ENCODE data around the gene TOMM22.
"Not testable (repeated sequence)": the region's sequence is repeated elsewhere in the genome, so short reads cannot be mapped to it uniquely, and the experiment has no call there.

The TOMM22 gene

DNA sequence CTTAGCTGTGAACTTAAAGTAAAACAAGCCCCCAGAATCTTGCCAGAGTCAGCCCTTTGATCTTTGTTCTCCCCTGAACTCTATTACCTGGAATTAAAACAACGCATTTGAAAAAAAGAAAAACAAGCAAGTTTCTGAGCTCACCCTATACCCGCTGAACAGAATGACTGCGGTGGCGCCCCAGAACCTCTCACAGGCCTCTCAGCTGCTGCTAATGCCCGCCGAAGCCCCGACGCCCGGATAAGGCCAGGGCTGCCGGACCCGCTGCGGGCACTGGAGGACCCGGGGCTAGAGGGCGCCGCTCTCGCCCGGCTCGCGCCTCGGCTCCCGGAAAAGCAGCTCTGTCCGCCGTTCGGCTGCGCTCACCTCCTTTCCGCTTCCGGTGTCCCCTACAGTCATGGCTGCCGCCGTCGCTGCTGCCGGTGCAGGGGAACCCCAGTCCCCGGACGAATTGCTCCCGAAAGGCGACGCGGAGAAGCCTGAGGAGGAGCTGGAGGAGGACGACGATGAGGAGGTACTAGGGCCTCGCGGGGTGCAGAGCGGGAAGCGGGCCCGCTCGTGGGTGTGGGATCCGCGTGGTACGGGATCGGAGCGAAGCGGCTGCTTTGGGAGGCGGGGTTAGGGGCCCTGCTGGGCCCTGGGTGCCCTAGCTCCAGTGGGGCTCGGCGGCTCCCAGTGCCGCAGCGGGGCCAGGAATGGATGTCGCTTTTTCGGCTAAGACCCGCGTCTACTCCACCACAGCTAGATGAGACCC, at the start of gene TOMM22:
TOMM22 (plus strand) TSS at position 376 of the 754 bp plus-strand sequence; CDS start at position 398, 22 bp downstream.
- peak; percentile 79 to 82 for DNase-seq

DNA sequence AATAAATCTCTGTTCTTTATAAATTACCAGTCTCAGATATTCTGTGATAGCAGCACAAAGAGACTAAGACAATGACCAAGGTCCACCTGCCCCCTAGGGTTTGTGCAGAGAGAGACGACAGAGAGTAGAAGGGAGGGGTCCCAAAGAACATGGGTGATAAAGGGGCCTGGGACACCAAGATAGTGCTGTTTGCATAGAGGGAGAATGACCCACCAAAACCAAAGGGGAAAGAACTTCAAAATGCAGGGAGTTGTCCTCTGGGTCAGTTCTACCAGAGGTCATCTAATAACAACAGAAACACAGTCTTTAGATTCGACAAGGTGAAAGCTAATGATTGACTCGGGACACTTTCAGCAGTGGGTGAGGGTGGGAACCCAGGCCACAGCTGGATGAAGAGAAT, 49.2 kb upstream of the TOMM22 start:
- DNase-seq, result no peak

DNA sequence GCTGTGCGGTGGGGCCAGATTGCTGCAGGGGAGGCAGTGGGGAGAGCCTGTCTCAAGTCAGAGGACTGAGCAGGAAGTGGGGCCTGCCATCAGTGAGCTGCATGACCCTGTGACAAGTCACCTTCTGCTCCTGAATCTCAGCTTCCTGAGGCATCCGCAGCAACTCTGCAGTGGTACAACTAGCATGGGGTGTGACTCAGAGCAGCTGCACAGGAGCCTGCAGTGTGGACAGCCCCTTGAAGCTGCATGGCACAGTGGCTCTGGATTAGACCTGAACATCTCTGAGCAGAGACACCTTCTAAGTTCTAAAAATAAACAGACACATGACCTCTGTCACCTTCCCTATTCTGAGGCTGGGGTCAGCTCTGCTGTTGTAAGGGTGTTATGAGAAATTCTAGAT, 43.5 kb upstream of the TOMM22 start:
- DNase-seq, result no peak

DNA sequence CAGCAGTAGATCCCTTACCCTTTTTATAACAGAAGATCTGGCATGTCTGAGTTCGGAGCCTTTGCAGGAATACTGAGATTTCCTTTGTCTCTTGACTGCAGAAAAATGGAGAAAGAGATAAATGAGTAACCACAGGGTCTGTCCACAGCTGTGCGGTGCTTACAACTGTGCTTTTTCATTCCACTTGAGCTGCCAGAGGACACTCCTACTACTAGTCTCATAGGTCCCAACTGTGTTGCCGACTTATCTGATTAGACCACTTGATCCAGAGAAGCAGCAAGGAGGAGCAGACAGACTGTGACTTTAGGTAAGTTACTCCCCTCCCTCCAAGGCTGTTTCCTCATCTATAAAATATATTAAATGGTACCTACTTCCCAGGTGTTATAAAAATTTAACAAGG, 43.0 kb upstream of the TOMM22 start:
- DNase-seq, result no peak

DNA sequence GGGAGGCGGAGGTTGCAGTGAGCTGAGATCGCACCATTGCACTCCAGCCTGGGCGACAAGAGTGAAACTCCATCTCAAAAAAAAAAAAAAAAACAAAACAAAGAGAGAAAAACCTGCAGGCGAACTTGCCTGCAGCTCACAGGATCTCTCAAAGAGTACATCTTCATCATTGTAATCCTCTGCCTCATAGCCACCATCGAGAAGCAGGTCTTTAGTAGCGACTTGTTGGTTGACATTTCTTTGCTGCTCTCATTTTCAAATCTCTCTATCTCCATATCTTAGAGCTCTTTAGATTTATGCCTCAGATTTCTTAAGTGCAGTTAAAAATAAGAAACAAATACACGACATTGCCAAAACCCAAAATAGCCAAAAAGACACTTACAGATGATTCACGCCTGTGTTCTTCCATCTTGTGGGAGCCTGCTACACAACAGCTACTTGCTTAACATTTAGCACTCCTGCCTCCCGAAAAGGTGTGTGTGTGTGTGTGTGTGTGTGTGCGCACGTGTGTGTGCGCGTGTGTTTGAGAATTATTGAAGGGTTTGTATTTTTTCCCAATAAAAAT, 40.2 kb upstream of the TOMM22 start:
- DNase-seq, result no peak

DNA sequence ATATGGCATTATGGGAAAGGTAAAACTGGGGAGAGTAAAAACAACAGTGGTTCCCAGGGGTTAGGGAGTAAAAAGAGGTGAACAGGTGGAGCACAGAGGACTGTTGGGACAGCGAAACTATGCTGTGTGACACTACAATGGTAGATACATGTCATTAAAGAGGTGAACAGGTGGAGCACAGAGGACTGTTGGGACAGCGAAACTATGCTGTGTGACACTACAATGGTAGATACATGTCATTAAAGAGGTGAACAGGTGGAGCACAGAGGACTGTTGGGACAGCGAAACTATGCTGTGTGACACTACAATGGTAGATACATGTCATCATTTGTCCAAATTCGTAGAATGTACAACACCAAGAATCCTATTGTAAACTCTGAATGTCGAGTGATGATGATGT, 37.5 kb upstream of the TOMM22 start:
- not testable (repeated sequence) for DNase-seq

DNA sequence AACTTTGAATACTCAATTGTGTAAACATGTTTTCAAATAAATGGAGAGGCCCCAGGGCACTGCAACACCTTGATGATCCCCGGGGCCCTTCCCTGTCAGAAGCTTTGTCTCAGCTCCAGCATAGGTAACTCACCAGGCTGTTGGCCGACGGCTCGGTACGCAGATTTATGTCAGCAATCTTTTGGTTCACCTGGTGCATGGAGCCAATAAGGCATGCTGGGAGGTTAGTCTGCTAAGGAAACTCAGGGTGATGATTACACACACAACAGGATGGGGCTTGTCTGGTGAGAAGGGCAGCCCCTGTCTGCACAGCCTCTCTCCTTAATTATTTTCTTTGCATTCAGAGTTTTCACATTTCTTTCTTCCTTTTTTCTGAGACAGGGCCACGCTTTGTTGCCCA, 36.3 kb upstream of the TOMM22 start:
- no peak for DNase-seq

DNA sequence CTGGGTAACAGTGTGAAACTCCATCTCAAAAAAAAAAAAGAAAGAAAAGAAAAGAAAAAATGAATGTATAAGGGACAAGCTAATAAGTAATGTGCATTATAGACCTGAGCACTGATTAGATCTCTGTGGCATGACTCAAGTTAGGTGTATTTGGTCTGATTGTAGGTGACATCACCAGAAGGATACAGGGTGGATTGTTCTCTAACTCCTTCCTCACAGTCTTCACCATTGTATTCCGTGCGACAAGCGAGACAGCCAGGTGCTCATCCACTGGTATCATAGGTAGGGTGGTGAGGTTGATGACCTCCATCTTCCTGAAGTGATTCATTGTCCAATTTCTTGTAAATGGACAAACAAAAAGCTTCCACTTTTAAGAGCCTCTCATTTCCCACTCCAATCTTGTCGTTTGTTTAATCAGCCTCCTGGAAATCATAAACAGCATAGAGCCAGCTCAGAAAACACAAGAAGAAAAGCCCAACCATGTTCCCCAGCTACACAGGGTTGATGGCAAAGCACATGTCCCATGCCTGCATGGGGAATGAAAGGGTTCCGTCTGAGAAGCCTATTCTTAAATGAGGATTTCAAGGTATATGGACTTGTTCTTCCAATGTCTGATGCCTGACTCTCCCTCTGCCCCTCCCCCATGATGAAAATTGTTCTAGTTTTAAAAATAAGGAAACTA, 31.8 kb upstream of the TOMM22 start:
- DNase-seq, result no peak

DNA sequence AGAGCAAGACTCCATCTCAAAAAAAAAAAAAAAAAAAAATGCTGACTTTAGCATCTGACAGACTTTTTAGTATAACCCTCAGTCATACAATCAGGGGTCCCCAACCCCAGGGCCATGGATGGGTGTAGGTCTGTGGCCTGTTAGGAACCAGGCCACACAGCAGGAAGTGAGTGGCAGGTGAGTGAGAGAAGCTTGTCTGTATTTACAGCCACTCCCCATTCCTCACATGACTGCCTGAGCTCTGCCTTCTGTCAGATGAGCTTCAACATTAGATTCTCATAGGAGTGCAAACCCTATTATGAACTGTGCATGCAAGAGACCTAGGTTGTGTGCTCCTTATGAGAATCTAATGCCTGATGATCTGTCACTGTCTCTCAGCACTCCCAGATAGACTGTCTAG, 28.9 kb upstream of the TOMM22 start:
- no peak for DNase-seq

DNA sequence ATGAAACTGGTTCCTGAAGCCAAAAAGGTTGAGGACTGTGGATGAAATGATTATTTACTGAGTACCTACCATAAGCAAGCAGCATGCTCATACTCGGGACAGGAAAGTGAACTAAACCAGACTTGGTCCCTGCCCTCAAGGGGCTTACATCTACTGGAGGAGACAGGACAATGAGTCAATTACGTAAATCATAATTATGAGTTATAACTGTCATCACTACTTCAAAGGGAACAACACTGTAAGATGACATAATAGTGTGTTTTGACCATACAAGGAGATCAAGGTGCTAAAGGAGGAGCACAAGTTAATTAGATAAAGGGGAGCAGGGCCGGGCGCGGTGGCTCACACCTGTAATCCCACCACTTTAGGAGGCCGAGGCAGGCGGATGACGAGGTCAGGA, 28.0 kb upstream of the TOMM22 start:
- no peak for DNase-seq

DNA sequence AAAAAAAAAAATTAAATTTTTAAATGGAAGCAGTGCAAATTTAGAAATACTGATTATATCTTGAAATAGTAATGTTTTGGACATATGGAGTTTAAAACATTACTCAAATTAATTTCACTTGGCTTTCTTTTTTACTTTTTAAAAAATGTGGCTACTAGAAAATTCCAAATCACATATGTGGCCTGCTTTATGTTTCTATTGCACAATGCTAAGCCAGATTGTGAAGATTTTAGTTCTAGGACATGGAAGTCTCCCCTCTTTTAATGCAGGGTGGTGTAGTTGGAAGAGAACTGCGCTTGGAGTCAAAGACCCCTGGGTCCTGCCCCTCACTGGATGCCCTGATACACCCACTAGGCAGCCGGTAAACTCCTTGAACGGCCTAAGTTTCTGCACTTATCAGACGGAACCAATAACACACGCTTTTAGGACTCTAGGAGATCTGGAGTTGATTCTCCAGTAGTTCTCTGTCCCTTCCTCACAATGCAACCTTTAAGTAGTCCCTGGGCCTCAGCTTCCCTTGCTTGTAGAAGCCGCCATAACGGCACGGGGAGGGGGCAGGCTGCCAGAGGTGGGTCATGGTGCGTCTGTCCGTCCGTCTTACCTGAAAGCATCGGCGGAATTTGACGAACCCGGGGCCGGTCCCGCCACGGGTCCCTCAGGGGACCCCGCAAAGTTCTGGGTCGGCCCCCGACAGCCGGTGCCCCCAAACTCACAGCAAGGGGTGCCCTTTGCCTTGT, 26.1 kb upstream of the TOMM22 start:
- no peak for DNase-seq

DNA sequence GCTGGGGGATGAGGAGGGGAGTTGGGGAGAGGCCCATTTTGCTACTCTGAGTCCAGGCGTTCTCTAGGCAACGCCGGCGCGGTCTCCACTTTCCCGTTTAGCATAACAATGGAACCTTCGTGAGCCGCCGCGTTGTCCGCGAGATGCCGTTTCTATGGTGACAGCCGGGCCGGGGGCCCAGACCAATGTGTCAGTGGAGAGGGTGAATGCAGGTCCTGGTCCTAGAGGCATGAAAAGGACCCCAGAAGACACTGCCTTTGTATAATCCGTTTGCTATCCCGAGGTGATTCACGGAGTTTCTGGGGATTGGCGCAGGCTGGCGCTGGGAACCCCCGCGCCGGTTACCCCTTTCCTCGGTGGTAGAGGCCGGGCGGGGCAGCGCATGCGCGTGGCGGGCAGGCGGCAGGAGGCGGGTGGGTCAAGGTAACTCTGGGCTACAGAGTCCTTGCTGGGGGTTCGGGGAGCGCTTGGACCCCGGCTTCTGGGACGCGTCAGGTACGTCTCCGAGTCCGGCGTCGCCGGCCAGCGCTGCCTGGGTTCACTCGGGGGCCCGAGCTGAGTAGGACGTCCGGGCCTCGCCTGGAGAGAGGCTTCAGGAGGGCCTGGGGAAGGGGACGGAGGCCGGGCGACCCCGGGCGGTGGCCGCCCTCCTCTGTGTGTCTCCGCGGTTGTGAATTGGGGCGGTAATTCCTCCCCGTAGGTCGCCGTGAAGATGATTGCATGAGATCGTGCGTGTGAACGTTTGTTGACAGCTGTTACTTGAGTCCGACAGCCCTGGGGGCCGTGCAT, 25.3 kb upstream of the TOMM22 start, which contains the start of the genes CBY1 and FAM227A:
CBY1 (plus strand) TSS at position 383 of the 789 bp plus-strand sequence. CDS start 11,417 bp downstream, outside the sequence.
FAM227A (minus strand) TSS at position 137 of the 789 bp plus-strand sequence. CDS start 6,224 bp downstream, outside the sequence.
- DNase-seq, result peak; percentile 81 to 82

DNA sequence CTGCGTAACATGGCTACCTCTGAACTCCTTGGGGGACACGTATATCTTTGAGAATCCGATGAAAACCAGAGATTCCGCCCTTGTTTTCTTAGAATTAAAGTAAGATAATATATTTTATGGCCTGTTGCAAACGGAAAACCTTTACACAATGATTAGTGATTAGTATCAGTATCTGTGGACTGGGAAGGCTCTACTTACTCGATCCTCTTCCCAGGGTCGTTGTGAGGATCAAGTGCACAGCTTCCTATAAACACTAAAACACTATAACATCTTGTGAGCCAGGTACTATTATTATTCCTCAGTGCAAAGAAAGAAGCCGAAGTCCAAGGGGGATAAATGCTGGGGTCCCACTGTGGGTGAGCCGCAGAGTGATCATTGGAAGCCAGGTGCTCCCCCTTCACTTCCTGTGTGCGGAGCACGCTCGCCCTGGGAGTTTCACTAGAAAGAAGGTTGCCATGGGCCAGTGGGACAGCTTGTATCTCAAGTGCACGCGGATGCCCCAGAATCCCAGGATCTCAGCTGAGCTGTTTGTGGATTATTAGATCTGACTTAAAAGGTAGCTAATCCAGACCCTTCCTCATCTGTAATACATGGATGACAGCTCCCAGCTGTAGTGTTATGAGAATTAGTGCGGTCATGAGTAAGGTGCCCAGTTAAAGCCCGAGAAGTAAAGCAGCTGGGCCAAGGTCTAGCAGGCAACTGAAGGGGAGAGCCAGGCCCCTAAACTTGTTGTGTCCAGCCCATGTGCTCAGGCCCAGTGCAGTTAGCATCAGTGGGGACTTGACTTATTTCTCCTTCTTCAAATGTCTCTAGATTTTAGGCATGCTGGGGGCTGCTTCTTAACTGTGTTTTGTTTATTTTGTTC, 24.5 kb upstream of the TOMM22 start:
- DNase-seq, result peak; percentile 17 to 25

DNA sequence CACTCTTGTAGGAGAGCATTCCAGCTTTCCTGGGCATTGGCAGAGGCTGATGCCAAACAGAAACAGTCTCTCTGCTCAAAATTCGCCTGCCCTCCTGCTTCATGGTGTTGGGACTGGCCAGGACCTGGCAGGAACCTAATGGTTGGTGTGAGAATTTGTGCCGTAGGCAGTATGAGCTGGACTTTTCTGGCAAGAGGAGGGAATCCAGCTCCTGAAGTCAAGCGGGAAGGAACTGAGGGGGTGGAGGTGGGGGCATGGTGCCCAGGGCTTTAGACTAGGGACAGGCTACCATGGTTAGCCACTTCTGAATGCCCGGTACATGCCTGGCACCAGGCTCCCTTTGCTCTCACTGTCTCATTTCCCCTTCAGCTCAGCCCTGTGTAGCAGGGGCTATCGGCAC, 6.9 kb upstream of the TOMM22 start:
- DNase-seq, result no peak

DNA sequence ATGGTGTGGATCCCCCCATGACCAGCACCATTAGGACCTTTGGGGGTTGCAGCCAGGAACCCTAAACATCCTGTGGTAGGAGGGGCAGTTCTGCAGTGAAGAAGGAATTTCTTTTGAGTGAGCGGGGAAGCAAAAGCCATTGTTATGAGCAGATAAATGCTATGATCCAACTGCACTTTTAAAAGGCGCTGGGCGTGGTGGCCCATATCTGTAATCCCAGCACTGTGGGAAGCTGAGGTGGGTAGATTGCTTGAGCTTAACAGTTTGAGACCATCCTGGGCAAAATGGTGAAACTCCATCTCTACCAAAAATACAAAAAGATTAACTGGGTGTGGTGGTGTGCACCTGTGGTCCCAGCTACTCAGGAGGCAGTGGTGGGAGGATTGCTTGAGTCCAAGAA, 5.9 kb upstream of the TOMM22 start:
- DNase-seq, result no peak

DNA sequence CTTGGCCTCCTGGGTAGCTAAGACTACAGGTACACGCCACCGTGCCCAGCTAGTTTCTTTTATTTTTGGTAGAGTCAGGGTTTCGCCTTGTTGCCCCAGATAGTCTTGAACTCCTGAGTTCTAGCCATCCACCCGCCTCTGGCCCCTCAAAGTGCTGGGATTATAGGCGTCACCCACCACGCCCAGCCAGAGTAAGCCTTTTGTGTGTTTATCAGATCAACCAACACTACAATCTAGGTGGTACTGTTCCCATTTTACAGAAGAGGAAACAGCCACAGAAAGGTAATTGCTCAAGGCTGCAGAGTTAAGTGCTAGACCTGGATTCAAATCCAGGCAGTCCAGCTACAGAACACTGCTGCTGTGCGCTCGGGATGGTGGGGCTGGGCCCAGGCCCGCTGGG, 3.1 kb downstream of the TOMM22 start:
- DNase-seq, result no peak

DNA sequence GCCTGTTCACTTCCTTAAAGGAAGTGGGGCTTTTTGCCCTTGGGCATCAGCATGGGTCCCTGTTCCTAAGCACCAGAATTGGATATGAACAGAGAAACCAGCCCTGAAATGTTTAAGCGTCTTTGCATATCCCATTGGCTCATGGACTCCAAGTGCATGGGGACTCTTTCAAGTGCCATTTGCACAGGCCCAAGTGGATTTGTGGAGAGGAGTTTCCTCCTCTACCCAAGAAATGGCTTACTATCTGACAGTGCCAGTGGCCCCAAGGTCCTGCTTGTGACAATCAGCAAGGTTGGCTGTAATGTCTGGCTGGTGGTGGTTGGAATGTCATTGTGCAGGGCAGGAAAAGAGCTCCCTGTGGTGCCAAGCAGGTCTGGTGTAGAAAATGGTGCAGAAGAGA, 4.0 kb downstream of the TOMM22 start:
- no peak for DNase-seq

DNA sequence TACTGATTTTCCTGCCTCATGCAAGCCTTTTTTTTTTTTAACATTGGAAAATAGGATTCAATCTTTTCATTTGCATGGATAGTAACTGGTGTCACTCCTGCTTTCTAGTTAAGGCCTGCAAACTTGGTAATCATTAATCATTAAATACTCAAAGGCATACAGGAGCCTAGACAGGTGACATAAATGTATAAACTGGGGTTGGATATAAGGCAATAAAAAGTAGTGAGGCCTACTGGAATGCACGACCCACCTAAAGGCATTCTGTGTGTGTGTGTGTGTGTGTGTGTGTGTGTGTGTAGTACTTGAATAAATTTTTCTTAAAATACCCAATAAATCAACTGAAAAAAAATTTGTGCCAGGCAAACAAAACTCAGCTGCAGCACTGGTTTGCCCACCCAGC, 7.9 kb downstream of the TOMM22 start:
- no peak for DNase-seq

DNA sequence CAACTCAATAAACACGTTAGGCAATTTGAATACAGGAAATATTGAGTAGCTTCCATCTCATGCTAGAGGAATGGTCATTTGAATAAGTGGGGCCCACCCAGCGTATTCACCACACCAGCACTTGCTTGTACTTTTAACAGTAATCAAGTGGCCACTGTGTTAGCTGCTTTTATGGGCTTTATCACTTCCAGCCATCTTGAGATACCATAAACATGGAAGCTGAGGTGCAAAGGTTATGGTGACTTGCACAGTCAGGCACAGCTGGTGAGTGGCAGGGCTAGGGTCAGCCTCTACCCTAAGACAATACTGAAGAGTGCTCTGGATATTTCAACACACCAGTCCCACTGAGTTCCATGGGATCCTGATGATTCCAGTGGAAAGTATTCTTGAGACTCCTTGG, 12.3 kb downstream of the TOMM22 start:
- no peak for DNase-seq

DNA sequence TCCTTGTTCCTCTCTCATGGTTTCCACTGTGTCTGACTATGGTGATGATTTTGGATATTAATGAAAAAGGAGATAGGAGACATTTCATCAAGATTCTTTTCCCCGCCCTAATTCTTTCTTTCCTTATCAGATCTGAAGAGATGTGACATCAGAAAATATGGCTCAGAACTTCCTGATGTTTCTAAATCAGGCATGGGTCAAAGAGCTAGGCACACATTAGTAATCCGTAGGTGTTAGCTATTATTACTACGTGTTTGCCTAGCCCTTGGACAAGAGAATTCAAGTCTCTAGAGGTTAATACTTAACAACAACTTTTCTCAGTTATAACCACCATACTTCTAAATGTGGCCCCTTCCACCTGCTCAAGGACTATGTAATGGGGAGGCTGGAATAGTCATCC, 13.2 kb downstream of the TOMM22 start:
- no peak for DNase-seq

Measured in stimulated activated CD4-positive, alpha-beta T cell treated with anti-CD3 and anti-CD28 coated beads, Interleukin-2, amount 100 ng/mL, for 48 hours (primary cell).